Upper lobe of left lung (tissue), 6 donors: ENCODE measurements around the gene ABCG1. TPM values are rescaled to one million over a fixed set of nuclear protein-coding genes. Genes with fewer than 3 reads are reported as not detected.
"Not testable (repeated sequence)": the region's sequence is repeated elsewhere in the genome, so short reads cannot be mapped to it uniquely, and the experiment has no call there.

ENCODE experiments used
- ATAC-seq, 2 donors: fragments of 200-7000 bp; cut with Tn5 transposase; one replicate each; pipeline ENCODE4 v1.9.1; 2022; ENCODE audit warnings: mild to moderate bottlenecking in 2 of 2, moderate library complexity in 2 of 2; ENCODE audit not compliant: low FRiP score in 2 of 2
- DNase-seq, 2 donors: peaks; one replicate each; pipeline ENCODE4 v3.0.0-alpha.2; 2019 to 2020
- H3K27ac ChIP-seq, 4 donors: fragments of 200-600 bp; sonication (generic); one replicate each; pipeline ENCODE4 v1.5.1; 2016 to 2019
- H3K27me3 ChIP-seq, 4 donors: fragments of 200-600 bp; sonication (generic); one replicate each; pipeline ENCODE4 v1.5.1; 2017 to 2019
- H3K36me3 ChIP-seq, 4 donors: fragments of 200-600 bp; sonication (generic); one replicate each; pipeline ENCODE4 v1.5.1; 2016 to 2019
- H3K4me1 ChIP-seq, 4 donors: fragments of 200-600 bp; sonication (generic); one replicate each; pipeline ENCODE4 v1.5.1; 2018 to 2019
- H3K4me3 ChIP-seq, 4 donors: fragments of 200-600 bp; sonication (generic); one replicate each; pipeline ENCODE4 v1.5.1; 2017 to 2019; ENCODE audit warnings: mild to moderate bottlenecking in 2 of 4, moderate library complexity in 1 of 4
- H3K9me3 ChIP-seq, 4 donors: fragments of 200-600 bp; sonication (generic); one replicate each; pipeline ENCODE4 v1.5.1; 2018 to 2019
- EP300 ChIP-seq, 4 donors: sonication (generic); formaldehyde crosslinking; IDR thresholded peaks; one replicate each; pipeline ENCODE4 v1.5.1; 2017; ENCODE audit warnings: antibody characterized with exemption in 4 of 4, control low read depth in 2 of 4
- POLR2A ChIP-seq, 4 donors: fragments of 450-650 bp; IDR thresholded peaks; one replicate each; pipeline ENCODE4 v1.5.1; 2016 to 2017; ENCODE audit warnings: antibody characterized with exemption in 4 of 4, mild to moderate bottlenecking in 2 of 4
- POLR2AphosphoS5 ChIP-seq, 2 donors: sonication (generic); formaldehyde crosslinking; IDR thresholded peaks; one replicate each; pipeline ENCODE4 v1.5.1; 2017; ENCODE audit warnings: antibody characterized with exemption in 2 of 2
- WGBS, 2 donors: methylation state at CpG; one replicate each; pipeline ENCODE4 v1.1.5; 2017 to 2018; 5-methylcytosine and 5-hydroxymethylcytosine counted together
- total RNA-seq, 6 donors: library from RNA; depleted of rRNA in 4 of 6; stranded (reverse); fragments of >200 nt in 4 of 6; gene quantifications; one replicate each; pipeline versions ENCODE4 v1.1.0 to v1.2.1, GENCODE V29; 2016 to 2021
- TF ChIP-seq, protein P1 (sequence below), 6 experiments: fragments of 450-650 bp in 4 of 6; fragments of 200-600 bp in 2 of 6; sonication (generic) in 2 of 6; IDR thresholded peaks; one replicate each; pipeline ENCODE4 v1.5.1; 2016 to 2019; ENCODE audit warnings: antibody characterized with exemption in 6 of 6
- donor health status: DM: no; HTN: no; CAD: no; lungs with moderate emphysema.
- donor health status: DM: no; HTN: yes; CAD: no; lungs with severe emphysema.

ABCG1 gene
- total RNA-seq, 6 donors from 2014 or later, result 56.7 to 130 (median 79.8) TPM

DNA sequence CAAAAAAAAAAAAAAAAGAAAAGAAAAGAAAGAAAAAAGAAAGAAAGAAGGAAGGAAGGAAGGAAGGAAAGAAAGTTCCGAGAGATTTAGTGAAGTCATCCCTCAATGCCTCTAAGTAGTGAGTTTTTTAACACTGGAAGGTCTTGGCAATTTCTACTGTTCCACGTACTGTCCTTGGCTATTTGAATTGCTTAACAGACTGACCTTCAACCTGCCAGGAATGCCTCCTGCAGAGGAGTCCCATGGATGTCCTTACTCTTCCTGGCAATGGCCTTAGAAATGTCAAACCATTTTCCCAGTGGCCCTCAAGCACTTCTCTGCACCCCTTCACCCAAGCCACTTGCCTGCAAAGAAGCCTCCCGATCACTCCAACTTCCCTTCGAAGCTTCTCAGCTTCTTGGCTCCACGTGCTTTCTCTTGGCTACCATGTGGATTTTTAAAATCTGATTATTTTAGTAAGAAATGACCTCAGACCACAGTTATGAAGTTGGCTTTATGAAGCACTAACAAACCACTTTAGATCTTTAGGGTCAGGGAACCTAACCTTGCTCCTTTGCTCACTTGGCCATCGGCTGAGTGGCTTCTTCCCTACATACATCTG lies 43.7 kb upstream of the ABCG1 start:
- DNase-seq (no peak), ATAC-seq (no peak)
- Histone ChIP-seq H3K27ac (no peak overlapping the region), H3K9me3 (no peaks in the 10 kb centered on the region), H3K4me3 (no peak overlapping the region), H3K36me3 (no peaks in the 10 kb centered on the region), H3K4me1 (peaks cover 0 to 6% (median 2%) of the 10 kb centered on the region in 4 donors), H3K27me3 (no peaks in the 10 kb centered on the region)
- WGBS, 2 donors, result 84 to 89% methylated on average over 6 of the region's 6 CpGs
- TF ChIP-seq, protein P1, sequence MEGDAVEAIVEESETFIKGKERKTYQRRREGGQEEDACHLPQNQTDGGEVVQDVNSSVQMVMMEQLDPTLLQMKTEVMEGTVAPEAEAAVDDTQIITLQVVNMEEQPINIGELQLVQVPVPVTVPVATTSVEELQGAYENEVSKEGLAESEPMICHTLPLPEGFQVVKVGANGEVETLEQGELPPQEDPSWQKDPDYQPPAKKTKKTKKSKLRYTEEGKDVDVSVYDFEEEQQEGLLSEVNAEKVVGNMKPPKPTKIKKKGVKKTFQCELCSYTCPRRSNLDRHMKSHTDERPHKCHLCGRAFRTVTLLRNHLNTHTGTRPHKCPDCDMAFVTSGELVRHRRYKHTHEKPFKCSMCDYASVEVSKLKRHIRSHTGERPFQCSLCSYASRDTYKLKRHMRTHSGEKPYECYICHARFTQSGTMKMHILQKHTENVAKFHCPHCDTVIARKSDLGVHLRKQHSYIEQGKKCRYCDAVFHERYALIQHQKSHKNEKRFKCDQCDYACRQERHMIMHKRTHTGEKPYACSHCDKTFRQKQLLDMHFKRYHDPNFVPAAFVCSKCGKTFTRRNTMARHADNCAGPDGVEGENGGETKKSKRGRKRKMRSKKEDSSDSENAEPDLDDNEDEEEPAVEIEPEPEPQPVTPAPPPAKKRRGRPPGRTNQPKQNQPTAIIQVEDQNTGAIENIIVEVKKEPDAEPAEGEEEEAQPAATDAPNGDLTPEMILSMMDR (IDR thresholded peaks at IDR 0.05), result no peak
- TF ChIP-seq POLR2A (IDR thresholded peaks at IDR 0.05) (no peak), POLR2AphosphoS5 (IDR thresholded peaks at IDR 0.05) (no peak), EP300 (IDR thresholded peaks at IDR 0.05) (no peak)

DNA sequence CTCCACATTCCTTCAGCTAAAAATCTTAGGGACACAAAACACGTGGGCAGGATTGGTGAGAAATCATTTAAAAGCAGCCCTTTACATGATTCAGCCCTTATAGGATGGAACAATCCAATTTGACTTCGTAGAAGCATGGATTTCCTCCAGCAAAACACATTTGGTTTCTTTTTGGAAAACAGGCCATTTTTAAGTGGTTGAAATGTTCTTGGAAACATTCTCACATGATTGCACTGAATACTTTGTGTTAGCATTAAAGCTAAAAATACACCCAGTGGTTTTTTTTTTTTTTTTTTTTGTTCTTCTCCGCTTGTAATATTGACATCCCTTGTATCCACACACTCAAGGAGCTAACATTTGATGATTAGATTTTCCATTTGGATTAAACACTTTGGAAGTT lies 42.1 kb upstream of the ABCG1 start:
- Histone ChIP-seq H3K4me1 (peaks cover 0 to 3% (median under 1%) of the 10 kb centered on the region in 4 donors), H3K4me3 (no peak overlapping the region), H3K36me3 (no peaks in the 10 kb centered on the region), H3K9me3 (no peaks in the 10 kb centered on the region), H3K27me3 (no peaks in the 10 kb centered on the region), H3K27ac (no peak overlapping the region)
- ATAC-seq (no peak), DNase-seq (no peak)
- TF ChIP-seq EP300 (IDR thresholded peaks at IDR 0.05) (no peak), POLR2A (IDR thresholded peaks at IDR 0.05) (no peak), POLR2AphosphoS5 (IDR thresholded peaks at IDR 0.05) (no peak)
- TF ChIP-seq, protein P1 (IDR thresholded peaks at IDR 0.05), result no peak
- WGBS, 2 donors, result 44 to 56% methylated on average over 3 of the region's 3 CpGs

DNA sequence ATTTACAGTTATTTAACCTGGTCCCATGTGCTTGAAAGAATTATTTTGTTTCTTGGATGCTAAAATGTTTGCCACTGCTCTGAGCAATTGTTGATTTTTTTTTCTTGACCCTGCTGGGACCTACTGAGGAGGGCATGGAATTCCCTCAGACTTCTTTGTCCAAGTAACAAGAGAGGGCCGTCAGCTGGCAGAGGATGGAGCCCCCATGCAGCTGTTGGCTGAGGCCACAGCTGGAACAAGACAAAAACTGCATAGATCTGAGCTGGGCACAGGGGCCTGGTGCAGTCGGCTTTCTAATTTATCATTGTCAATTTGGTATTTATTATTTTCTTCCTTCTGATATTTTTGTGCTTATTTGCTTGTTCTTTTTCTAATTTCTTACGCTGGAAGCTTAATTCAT lies 39.6 kb upstream of the ABCG1 start:
- H3K4me3 ChIP-seq, result no peak overlapping the region
- H3K27me3 ChIP-seq, result no peaks in the 10 kb centered on the region
- H3K9me3 ChIP-seq, result no peaks in the 10 kb centered on the region
- no peaks in the 10 kb centered on the region for H3K36me3 ChIP-seq
- 68 to 82% methylated on average over 3 of the region's 3 CpGs for WGBS, 2 donors
- no peak for TF ChIP-seq POLR2A (IDR thresholded peaks at IDR 0.05)
- TF ChIP-seq, protein P1 (IDR thresholded peaks at IDR 0.05), result no peak
- TF ChIP-seq EP300 (IDR thresholded peaks at IDR 0.05), result no peak
- DNase-seq (no peak), ATAC-seq (no peak)
- H3K27ac ChIP-seq, result no peak overlapping the region
- peaks cover 0 to 3% (median 0%) of the 10 kb centered on the region in 4 donors for H3K4me1 ChIP-seq

DNA sequence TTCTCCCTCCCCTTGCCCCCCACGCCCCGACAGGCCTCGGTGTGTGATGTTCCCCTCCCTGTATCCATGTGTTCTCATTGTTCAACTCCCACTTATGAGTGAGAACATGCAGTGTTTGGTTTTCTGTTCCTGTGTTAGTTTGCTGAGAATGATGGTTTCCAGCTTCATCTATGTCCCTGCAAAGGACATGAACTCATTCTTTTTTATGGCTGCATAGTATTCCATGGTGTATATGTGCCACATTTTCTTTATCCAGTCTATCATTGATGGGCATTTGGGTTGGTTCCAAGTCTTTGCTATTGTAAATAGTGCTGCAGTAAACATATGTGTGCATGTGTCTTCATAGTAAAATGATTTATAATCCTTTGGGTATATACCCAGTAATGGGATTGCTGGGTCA lies 38.9 kb upstream of the ABCG1 start:
- 89 to 100% methylated on average over 3 of the region's 3 CpGs for WGBS, 2 donors
- DNase-seq, H3K4me3 ChIP-seq, H3K27ac ChIP-seq, H3K4me1 ChIP-seq, ATAC-seq, H3K9me3 ChIP-seq, H3K27me3 ChIP-seq, H3K36me3 ChIP-seq: not testable (repeated sequence)

DNA sequence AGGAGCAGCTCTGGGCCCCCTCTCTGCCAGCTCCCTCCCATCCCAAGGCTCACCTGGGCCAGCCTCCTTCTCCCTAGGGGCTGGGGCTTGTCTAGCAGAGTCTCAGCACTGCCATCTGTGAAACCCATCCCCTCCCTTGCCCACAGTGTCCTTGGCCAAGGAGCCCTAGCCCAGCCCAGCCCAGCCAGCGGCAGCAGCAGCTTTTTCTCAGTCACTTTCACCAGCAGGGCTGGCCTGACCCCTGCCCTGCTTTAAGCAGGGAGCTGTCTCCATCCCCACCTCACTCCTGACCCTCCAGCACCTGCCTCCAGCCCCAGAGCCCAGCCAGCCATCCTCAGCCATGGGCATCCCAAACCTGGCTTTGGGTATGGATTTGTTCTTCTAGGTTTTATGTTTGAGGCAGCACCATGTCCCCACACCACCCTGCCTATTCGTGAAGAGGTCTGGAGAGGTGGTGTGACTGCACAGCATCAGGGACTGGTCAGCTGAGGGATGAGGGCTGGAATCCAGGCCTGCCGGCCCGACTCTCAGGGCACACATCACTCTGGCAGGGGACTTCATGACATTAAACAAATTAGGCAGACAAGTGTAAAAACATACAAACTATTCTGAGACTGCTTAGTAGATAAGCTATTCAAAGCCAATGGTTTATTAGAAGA lies 36.1 kb upstream of the ABCG1 start:
- no peak overlapping the region for H3K27ac ChIP-seq
- H3K4me3 ChIP-seq, result no peak overlapping the region
- H3K9me3 ChIP-seq, result no peaks in the 10 kb centered on the region
- no peaks in the 10 kb centered on the region for H3K27me3 ChIP-seq
- no peaks in the 10 kb centered on the region for H3K36me3 ChIP-seq
- 69 to 94% methylated on average over 3 to 4 of the region's 4 CpGs for WGBS, 2 donors
- DNase-seq (no peak), ATAC-seq (peak in 1 of 2 donors; percentile 42)
- H3K4me1 ChIP-seq, result peaks cover 4 to 14% (median 4%) of the 10 kb centered on the region in 4 donors
- TF ChIP-seq EP300 (IDR thresholded peaks at IDR 0.05) (no peak), POLR2A (IDR thresholded peaks at IDR 0.05) (no peak), POLR2AphosphoS5 (IDR thresholded peaks at IDR 0.05) (no peak)
- TF ChIP-seq, protein P1 (IDR thresholded peaks at IDR 0.05), result no peak
